ENCODE results near the gene PDK1.

PDK1 gene

GRCh38 chr2:172655091-172655837 lies 99.4 kb downstream of the PDK1 start:
- no peak for DNase-seq

- no peak for DNase-seq
Observed at GRCh38 chr2:172655838-172656573, 100.1 kb downstream of the PDK1 start.

Data from activated CD4-positive, alpha-beta T cell treated with anti-CD3 and anti-CD28 coated beads, Interleukin-2, amount 50 U/mL, for 4 hours (primary cell).